Measurements from ENCODE around the gene ADA. TPM values are rescaled to one million over a fixed set of nuclear protein-coding genes. Genes with fewer than 3 reads are reported as not detected.
A peak's percentile ranks its signal among the peaks of the same experiment; 100 is the strongest.

Gene ADA
- total RNA-seq, 2 donors from 2014 or later = 12.8 to 15.9 TPM

DNA sequence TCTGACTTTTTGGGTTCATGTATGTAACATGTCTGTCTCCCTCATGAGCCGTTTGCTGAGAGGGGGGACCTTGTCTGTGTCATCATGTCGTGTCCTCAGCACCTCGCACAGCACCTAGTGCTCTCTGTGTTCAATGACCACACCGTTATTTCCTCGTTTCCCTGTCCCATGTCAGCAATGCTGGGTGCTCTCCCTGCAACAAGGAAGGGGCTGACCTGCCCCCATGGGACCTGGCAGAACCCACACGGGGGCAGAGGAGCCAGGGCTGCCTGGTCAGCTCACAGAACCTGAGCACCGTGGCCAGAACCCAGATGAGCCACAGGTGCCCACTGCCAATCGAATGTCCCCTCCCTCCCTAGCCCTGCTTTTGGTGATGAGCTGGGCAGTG is 7.3 kb downstream of the ADA start:
- Mint-ChIP-seq H3K27ac (peak overlapping the region; percentile 73), H3K36me3 (ENCODE audit: low read depth) (peaks cover 7% of the 10 kb centered on the region), H3K27me3 (ENCODE audit: insufficient read depth) (no peaks in the 10 kb centered on the region), H3K9me3 (peaks cover 5% of the 10 kb centered on the region), H3K4me1 (peaks cover 31% of the 10 kb centered on the region), H3K4me3 (no peak overlapping the region)
- Histone ChIP-seq H3K27ac (ENCODE audit: low read depth, low read length) (peak overlapping the region; percentile 64), H3K4me3 (ENCODE audit: low read length) (no peak overlapping the region), H3K9me3 (ENCODE audit: control insufficient read depth, low read length) (peaks cover 10% of the 10 kb centered on the region), H3K36me3 (ENCODE audit: control insufficient read depth, insufficient read depth, low read length) (peaks cover 8% of the 10 kb centered on the region), H3K4me1 (ENCODE audit: control insufficient read depth, insufficient read depth, low read length) (peaks cover 20% of the 10 kb centered on the region), H3K27me3 (ENCODE audit: control insufficient read depth, insufficient read depth, low read length, poor library complexity, severe bottlenecking) (no peaks in the 10 kb centered on the region), H3K9ac (ENCODE audit: extremely low read depth, low read length, poor library complexity, severe bottlenecking) (no peak overlapping the region)
- TF ChIP-seq CTCF (conservative IDR thresholded peaks at IDR 0.05) = no peak
- DNase-seq = no peak
- 91% methylated on average over 5 to 8 of the region's 8 CpGs for WGBS, 2 experiments (ENCODE audit: insufficient coverage in 1 of 2, insufficient read length in 1 of 2)

DNA sequence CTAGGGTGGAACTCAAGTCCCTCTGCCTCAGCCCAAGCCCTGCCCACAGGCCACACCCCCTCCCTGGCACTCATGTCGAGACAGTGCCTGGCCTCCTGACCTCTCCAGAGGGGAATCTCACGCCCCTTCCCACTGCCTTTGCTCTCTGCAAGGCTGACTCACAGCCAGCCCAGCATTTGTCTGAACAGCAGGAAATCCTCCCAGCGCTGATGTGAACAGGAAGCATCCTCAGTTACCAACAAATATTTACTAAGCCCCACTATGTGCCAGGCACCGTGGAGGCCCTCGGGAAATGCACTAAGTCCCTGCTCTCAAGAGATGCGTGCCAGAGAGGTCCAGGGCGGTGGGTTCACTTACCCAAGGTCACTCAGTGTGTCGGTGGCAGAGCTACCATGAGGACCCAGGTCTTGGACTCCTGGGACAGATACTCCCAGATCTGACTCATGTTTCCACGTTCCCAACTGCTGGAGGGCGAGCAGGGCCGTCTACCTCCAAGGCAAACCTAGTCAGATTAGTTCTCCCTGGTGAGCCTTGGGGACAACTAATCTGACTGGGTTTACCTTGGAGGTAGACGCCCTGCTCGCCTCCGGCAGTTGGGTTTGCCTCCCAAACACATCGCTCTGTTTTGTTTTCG is 7.8 kb downstream of the ADA start:
- Mint-ChIP-seq H3K27me3 (ENCODE audit: insufficient read depth) (no peaks in the 10 kb centered on the region), H3K4me1 (peaks cover 30% of the 10 kb centered on the region)
- peak; percentile 96 for DNase-seq

GRCh38 chr20:44643154-44643519 is 8.4 kb downstream of the ADA start:
- H3K4me1 ChIP-seq (ENCODE audit: control insufficient read depth, insufficient read depth, low read length) = peaks cover 20% of the 10 kb centered on the region
- no peak for DNase-seq
- H3K27me3 ChIP-seq (ENCODE audit: control insufficient read depth, insufficient read depth, low read length, poor library complexity, severe bottlenecking) = no peaks in the 10 kb centered on the region
- peaks cover 26% of the 10 kb centered on the region for H3K4me1 Mint-ChIP-seq
- H3K27me3 Mint-ChIP-seq (ENCODE audit: insufficient read depth) = no peaks in the 10 kb centered on the region
- H3K9ac ChIP-seq (ENCODE audit: extremely low read depth, low read length, poor library complexity, severe bottlenecking) = no peak overlapping the region
- no peak overlapping the region for H3K27ac ChIP-seq (ENCODE audit: low read depth, low read length)
- peak overlapping the region; percentile 91 for H3K27ac Mint-ChIP-seq
- peak overlapping the region; percentile 3 for H3K4me3 Mint-ChIP-seq
- H3K36me3 Mint-ChIP-seq (ENCODE audit: low read depth) = peaks cover 10% of the 10 kb centered on the region
- peaks cover 5% of the 10 kb centered on the region for H3K9me3 Mint-ChIP-seq
- 100% methylated on average over 1 of the region's 1 CpG for WGBS, 2 experiments (ENCODE audit: insufficient coverage in 1 of 2, insufficient read length in 1 of 2)
- no peak for TF ChIP-seq CTCF (conservative IDR thresholded peaks at IDR 0.05)
- peaks cover 10% of the 10 kb centered on the region for H3K9me3 ChIP-seq (ENCODE audit: control insufficient read depth, low read length)
- H3K36me3 ChIP-seq (ENCODE audit: control insufficient read depth, insufficient read depth, low read length) = peaks cover 8% of the 10 kb centered on the region
- no peak overlapping the region for H3K4me3 ChIP-seq (ENCODE audit: low read length)

More for the DNA sequence above, 7.8 kb downstream of the ADA start:
- H3K4me3 Mint-ChIP-seq = no peak overlapping the region
- H3K36me3 ChIP-seq (ENCODE audit: control insufficient read depth, insufficient read depth, low read length) = peaks cover 8% of the 10 kb centered on the region
- 57 to 61% methylated on average over 14 to 16 of the region's 16 CpGs for WGBS, 2 experiments (ENCODE audit: insufficient coverage in 1 of 2, insufficient read length in 1 of 2)
- H3K36me3 Mint-ChIP-seq (ENCODE audit: low read depth) = peaks cover 10% of the 10 kb centered on the region
- no peaks in the 10 kb centered on the region for H3K27me3 ChIP-seq (ENCODE audit: control insufficient read depth, insufficient read depth, low read length, poor library complexity, severe bottlenecking)
- TF ChIP-seq CTCF (conservative IDR thresholded peaks at IDR 0.05) = no peak
- H3K4me1 ChIP-seq (ENCODE audit: control insufficient read depth, insufficient read depth, low read length) = peaks cover 20% of the 10 kb centered on the region
- H3K9me3 Mint-ChIP-seq = peaks cover 5% of the 10 kb centered on the region
- H3K4me3 ChIP-seq (ENCODE audit: low read length) = no peak overlapping the region
- peaks cover 10% of the 10 kb centered on the region for H3K9me3 ChIP-seq (ENCODE audit: control insufficient read depth, low read length)
- peak overlapping the region; percentile 85 for H3K27ac Mint-ChIP-seq
- peak overlapping the region; percentile 64 for H3K27ac ChIP-seq (ENCODE audit: low read depth, low read length)
- H3K9ac ChIP-seq (ENCODE audit: extremely low read depth, low read length, poor library complexity, severe bottlenecking) = no peak overlapping the region
